ENCODE results near the gene MARS2. TPM values are rescaled to one million over a fixed set of nuclear protein-coding genes. Genes with fewer than 3 reads are reported as not detected.

The MARS2 gene
- polyA plus RNA-seq, 1 of the 3 experiments (the other 2 are of a cell fraction): 2.4 TPM

- WGBS (ENCODE audit: low lambda C conversion rate): 54% methylated on average over 3 of the region's 3 CpGs
- no peaks in the 10 kb centered on the region for H3K36me3 ChIP-seq (replicated peaks in 1 of 2; ENCODE audit: control insufficient read depth in 1 of 2, insufficient read depth in 2 of 2, low read length in 1 of 2)
- H3K9ac ChIP-seq: no peak overlapping the region
- ChIA-PET POLR2A (no interaction called here), CTCF (no interaction called here)
- H3K27me3 ChIP-seq (ENCODE audit: insufficient read depth): no peaks in the 10 kb centered on the region
- H2AFZ ChIP-seq (ENCODE audit: low read depth): no peak overlapping the region
- DNase-seq: no peak
- H3K4me1 ChIP-seq (ENCODE audit: control insufficient read depth in 1 of 2, insufficient read depth in 2 of 2, low read depth in 1 of 2, low read length in 1 of 2): peaks cover 0 to 1% of the 10 kb centered on the region in 2 experiments; a peak in 3 of 4 replicates
- no peak overlapping the region for H3K4me3 ChIP-seq (ENCODE audit: low read depth in 2 of 2, low read length in 1 of 2)
- H3K9me2 ChIP-seq: no peaks in the 10 kb centered on the region
- H3F3A ChIP-seq (replicated peaks; ENCODE audit: insufficient read depth): peaks cover 5% of the 10 kb centered on the region
- no peak for TF ChIP-seq CTCF (IDR thresholded peaks at IDR 0.05)
- TF ChIP-seq FOSL2 (IDR thresholded peaks at IDR 0.05; ENCODE audit: borderline replicate concordance, low read depth): no peak
- no peak for TF ChIP-seq NFIC (IDR thresholded peaks at IDR 0.05; ENCODE audit: borderline replicate concordance)
- TF ChIP-seq YY1 (IDR thresholded peaks at IDR 0.05; ENCODE audit: low read depth): no peak
- no peak for TF ChIP-seq MEF2A (IDR thresholded peaks at IDR 0.05; ENCODE audit: borderline replicate concordance, low read depth)
- no peak for TF ChIP-seq MXI1 (IDR thresholded peaks at IDR 0.05; ENCODE audit: low read depth, low read length)
- no peak for TF ChIP-seq JUND (IDR thresholded peaks at IDR 0.05)
- no peak overlapping the region for H3K27ac ChIP-seq (ENCODE audit: low read depth in 2 of 2, low read length in 1 of 2)
- no peak overlapping the region for H3K4me2 ChIP-seq
- H3K79me2 ChIP-seq (ENCODE audit: insufficient read depth): peaks cover 6% of the 10 kb centered on the region; the same call in 1 of the 2 replicates
- H3K9me3 ChIP-seq: no peaks in the 10 kb centered on the region
- H4K20me1 ChIP-seq (ENCODE audit: insufficient read depth): no peaks in the 10 kb centered on the region
Observed at GRCh38 chr2:197700960-197701359, 4.2 kb upstream of the MARS2 start.

GRCh38 chr2:197704434-197705120 is 592 bp upstream of the MARS2 start:
- peaks cover 0 to 7% of the 10 kb centered on the region in 2 experiments for H3K36me3 ChIP-seq (replicated peaks in 1 of 2; ENCODE audit: control insufficient read depth in 1 of 2, insufficient read depth in 2 of 2, low read length in 1 of 2)
- TF ChIP-seq CHD2 (IDR thresholded peaks at IDR 0.05; ENCODE audit: low read length, partially characterized antibody) (peak; percentile 13), MEF2A (IDR thresholded peaks at IDR 0.05; ENCODE audit: borderline replicate concordance, low read depth) (no peak)
- no peaks in the 10 kb centered on the region for H3K27me3 ChIP-seq (ENCODE audit: insufficient read depth)
- under 1% methylated on average over 5 of the region's 5 CpGs for WGBS (ENCODE audit: low lambda C conversion rate)
- H3F3A ChIP-seq (replicated peaks; ENCODE audit: insufficient read depth): peaks cover 5% of the 10 kb centered on the region
- ChIA-PET CTCF (interaction anchor here (1.0 kb wide), 2 partner anchors 60 to 592 kb away, joined by 3 to 4 read pairs; no protein-coding TSS in a partner anchor), POLR2A (no interaction called here)
- peak overlapping the region; percentile 63; the same call in 1 of the 2 replicates for H3K9ac ChIP-seq
- no peaks in the 10 kb centered on the region for H3K9me3 ChIP-seq
- H2AFZ ChIP-seq (ENCODE audit: low read depth): peak overlapping the region; percentile 100
- peak overlapping the region; percentile 70 for H3K4me2 ChIP-seq
- H3K27ac ChIP-seq (ENCODE audit: low read depth in 2 of 2, low read length in 1 of 2): peak overlapping the region; percentile 65 to 95
- peaks cover 37% of the 10 kb centered on the region for H3K79me2 ChIP-seq (ENCODE audit: insufficient read depth)
- H4K20me1 ChIP-seq (ENCODE audit: insufficient read depth): 0 out of 2 replicates have a peak, but pooled peaks cover 5% of the 10 kb centered on the region
- DNase-seq: no peak
- H3K9me2 ChIP-seq: no peaks in the 10 kb centered on the region
- peaks cover 8 to 18% of the 10 kb centered on the region in 2 experiments; a peak in 3 of 4 replicates for H3K4me1 ChIP-seq (ENCODE audit: control insufficient read depth in 1 of 2, insufficient read depth in 2 of 2, low read depth in 1 of 2, low read length in 1 of 2)
- peak overlapping the region; percentile 70 to 94 for H3K4me3 ChIP-seq (ENCODE audit: low read depth in 2 of 2, low read length in 1 of 2)

All from SK-N-SH (cell line).